IMR-90 (cell line): Measurements from ENCODE around the gene MCF2L2. TPM values are rescaled to one million over a fixed set of nuclear protein-coding genes. Genes with fewer than 3 reads are reported as not detected.

Source experiments
- ATAC-seq: fragments of 200-7000 bp; cut with Tn5 transposase; 2 replicates; pipeline ENCODE4 v1.9.1; 2020; ENCODE audit warnings: low read depth, mild to moderate bottlenecking, moderate library complexity
- BruUV-seq: library from RNA; stranded (reverse); fragments of 400-500 nt; replicated peaks from 2 replicates; lab custom pipeline; 2021; lab: Mats Ljungman, UMichigan
- CTCF ChIA-PET: fragments of 300-600 bp; formaldehyde crosslinking; extraction: SDS; loops from one replicate; lab custom pipeline; 2021; ENCODE audit warnings: antibody characterized with exemption; lab: Yijun Ruan, JAX
- POLR2A ChIA-PET: fragments of 300-600 bp; sonication (Branson Sonifier 250); formaldehyde crosslinking; loops from one replicate; lab custom pipeline; 2022; ENCODE audit warnings: antibody characterized with exemption; ENCODE audit not compliant: unreplicated experiment; lab: Charles Lee
- DNase-seq: peaks from one replicate; pipeline ENCODE4 v3.0.0; 2013
- H2AFZ ChIP-seq: replicated peaks from 2 replicates; pipeline ENCODE3; 2013; ENCODE audit warnings: low read length, mild to moderate bottlenecking; ENCODE audit not compliant: poor library complexity
- H2AK5ac ChIP-seq: 2 replicates; pipeline ENCODE4 v1.6.1; 2013; ENCODE audit warnings: low read depth, low read length, inconsistent platforms
- H2AK9ac ChIP-seq: replicated peaks from 2 replicates; pipeline ENCODE3; 2013; ENCODE audit warnings: mild to moderate bottlenecking, low read depth, low read length, moderate library complexity; ENCODE audit not compliant: poor library complexity
- H2BK120ac ChIP-seq: 2 replicates; pipeline ENCODE4 v1.6.1; 2013; ENCODE audit warnings: low read depth, low read length, inconsistent platforms
- H2BK15ac ChIP-seq: 3 replicates; pipeline ENCODE4 v1.6.1; 2013; ENCODE audit warnings: low read depth, low read length, inconsistent platforms
- H2BK20ac ChIP-seq: 2 replicates; pipeline ENCODE4 v1.6.1; 2013; ENCODE audit warnings: low read depth, mild to moderate bottlenecking, inconsistent platforms, low read length, moderate library complexity
- H2BK5ac ChIP-seq: 2 replicates; pipeline ENCODE4 v1.6.1; 2013; ENCODE audit warnings: mild to moderate bottlenecking, low read depth, low read length, inconsistent platforms; ENCODE audit not compliant: poor library complexity, severe bottlenecking
- H3K14ac ChIP-seq: replicated peaks from 2 replicates; pipeline ENCODE4 v1.6.1; 2013; ENCODE audit warnings: low read depth, low read length, inconsistent platforms
- H3K18ac ChIP-seq: 2 replicates; pipeline ENCODE4 v1.6.1; 2013; ENCODE audit warnings: low read depth, low read length, control low read depth
- H3K23ac ChIP-seq: 2 replicates; pipeline ENCODE4 v1.6.1; 2013; ENCODE audit warnings: low read depth, low read length, inconsistent platforms
- H3K27ac ChIP-seq: 2 replicates; pipeline ENCODE4 v1.5.1; 2013; ENCODE audit warnings: mild to moderate bottlenecking, control low read depth, low read length; ENCODE audit not compliant: insufficient read depth
- H3K27me3 ChIP-seq: 2 replicates; pipeline ENCODE4 v1.6.1; 2013; ENCODE audit warnings: low read length; ENCODE audit not compliant: control insufficient read depth, insufficient read depth
- H3K36me3 ChIP-seq: 2 replicates; pipeline ENCODE4 v1.6.1; 2013; ENCODE audit warnings: low read length, mixed read lengths; ENCODE audit not compliant: control insufficient read depth, insufficient read depth
- H3K4ac ChIP-seq: 2 replicates; pipeline ENCODE4 v1.6.1; 2013; ENCODE audit warnings: low read depth, low read length, inconsistent platforms
- H3K4me1 ChIP-seq: 2 replicates; pipeline ENCODE4 v1.6.1; 2013; ENCODE audit warnings: low read length, mixed read lengths; ENCODE audit not compliant: control insufficient read depth, insufficient read depth
- H3K4me2 ChIP-seq: 2 replicates; pipeline ENCODE4 v1.6.1; 2013; ENCODE audit warnings: low read depth, mild to moderate bottlenecking, control low read depth, low read length, moderate library complexity
- H3K4me3 ChIP-seq: 2 replicates; pipeline ENCODE4 v1.5.1; 2013; ENCODE audit warnings: low read depth, mild to moderate bottlenecking, control low read depth, low read length, moderate library complexity; ENCODE audit not compliant: insufficient read depth
- H3K56ac ChIP-seq: 2 replicates; pipeline ENCODE4 v1.6.1; 2013; ENCODE audit warnings: low read length, inconsistent platforms; ENCODE audit not compliant: insufficient read depth; ENCODE audit errors: extremely low read depth
- H3K79me1 ChIP-seq, 2 experiments: 2 replicates each; pipeline ENCODE4 v1.6.1; 2013; ENCODE audit warnings: low read length in 2 of 2, inconsistent platforms in 1 of 2, low read depth in 1 of 2
- H3K9ac ChIP-seq: 2 replicates; pipeline ENCODE4 v1.6.1; 2013; ENCODE audit warnings: low read depth, low read length, control low read depth
- H3K9me1 ChIP-seq: 2 replicates; pipeline ENCODE4 v1.6.1; 2013; ENCODE audit warnings: low read length, inconsistent platforms; ENCODE audit not compliant: insufficient read depth
- H3K9me3 ChIP-seq: 2 replicates; pipeline ENCODE4 v1.6.1; 2013; ENCODE audit warnings: low read length; ENCODE audit not compliant: control insufficient read depth, insufficient read depth
- H4K20me1 ChIP-seq: 2 replicates; pipeline ENCODE4 v1.6.1; 2013; ENCODE audit warnings: low read length, inconsistent platforms; ENCODE audit not compliant: insufficient read depth
- H4K5ac ChIP-seq: 2 replicates; pipeline ENCODE4 v1.6.1; 2013; ENCODE audit warnings: mild to moderate bottlenecking, low read depth, low read length, control low read depth
- H4K8ac ChIP-seq, 2 experiments: 2 replicates each; pipeline ENCODE4 v1.6.1; 2013; ENCODE audit warnings: low read depth in 2 of 2, low read length in 2 of 2, control low read depth in 1 of 2, inconsistent platforms in 1 of 2
- H4K91ac ChIP-seq: 2 replicates; pipeline ENCODE4 v1.6.1; 2013; ENCODE audit warnings: low read depth, low read length, inconsistent platforms; ENCODE audit not compliant: insufficient read depth
- BHLHE40 ChIP-seq: fragments of 150-350 bp; IDR thresholded peaks from 2 replicates; pipeline ENCODE4 v1.6.1; 2016; ENCODE audit warnings: mild to moderate bottlenecking, low read depth, low read length
- CEBPB ChIP-seq: IDR thresholded peaks from 2 replicates; pipeline ENCODE4 v1.6.1; 2012; ENCODE audit warnings: low read depth, low read length, improper control_type of control experiment
- CHD1 ChIP-seq: IDR thresholded peaks from 2 replicates; pipeline ENCODE4 v1.6.1; 2012; ENCODE audit warnings: low read depth, low read length, improper control_type of control experiment
- CTCF ChIP-seq: conservative IDR thresholded peaks from 2 replicates; pipeline ENCODE4 v1.5.1; 2012; ENCODE audit warnings: mild to moderate bottlenecking, low read depth, low read length, improper control_type of control experiment
- ELK1 ChIP-seq: fragments of 150-350 bp; IDR thresholded peaks from 2 replicates; pipeline ENCODE4 v1.6.1; 2016; ENCODE audit warnings: low read depth, mild to moderate bottlenecking, low read length, moderate library complexity, borderline replicate concordance
- FOS ChIP-seq: fragments of 150-350 bp; IDR thresholded peaks from 2 replicates; pipeline ENCODE4 v1.6.1; 2016; ENCODE audit warnings: low read depth, low read length
- MAFK ChIP-seq: IDR thresholded peaks from 2 replicates; pipeline ENCODE4 v1.6.1; 2012; ENCODE audit warnings: low read depth, low read length, improper control_type of control experiment
- MAZ ChIP-seq: IDR thresholded peaks from 2 replicates; pipeline ENCODE4 v1.6.1; 2012; ENCODE audit warnings: low read depth, mild to moderate bottlenecking, low read length, improper control_type of control experiment, moderate library complexity, borderline replicate concordance
- MXI1 ChIP-seq: IDR thresholded peaks from 2 replicates; pipeline ENCODE4 v1.6.1; 2012; ENCODE audit warnings: low read depth, mild to moderate bottlenecking, low read length, moderate library complexity, borderline replicate concordance
- NFE2L2 ChIP-seq: fragments of 150-350 bp; IDR thresholded peaks from 2 replicates; pipeline ENCODE4 v1.6.1; 2016; ENCODE audit warnings: low read depth, mild to moderate bottlenecking, low read length
- POLR2A ChIP-seq: IDR thresholded peaks from 2 replicates; pipeline ENCODE4 v1.6.1; 2012; ENCODE audit warnings: mild to moderate bottlenecking, low read depth, low read length
- RAD21 ChIP-seq: IDR thresholded peaks from 2 replicates; pipeline ENCODE4 v1.6.1; 2012; ENCODE audit warnings: low read length, improper control_type of control experiment
- RCOR1 ChIP-seq: IDR thresholded peaks from 2 replicates; pipeline ENCODE4 v1.6.1; 2012; ENCODE audit warnings: mild to moderate bottlenecking, low read length, improper control_type of control experiment; ENCODE audit not compliant: insufficient replicate concordance
- RFX5 ChIP-seq: IDR thresholded peaks from 2 replicates; pipeline ENCODE4 v1.8.0; 2012; ENCODE audit warnings: low read depth, mild to moderate bottlenecking, low read length, moderate library complexity
- SMC3 ChIP-seq: fragments of 150-350 bp; IDR thresholded peaks from 2 replicates; pipeline ENCODE4 v1.6.1; 2016; ENCODE audit warnings: low read depth, mild to moderate bottlenecking, antibody characterized with exemption, low read length, moderate library complexity
- USF2 ChIP-seq: fragments of 150-350 bp; IDR thresholded peaks from 2 replicates; pipeline ENCODE4 v1.6.1; 2017; ENCODE audit warnings: mild to moderate bottlenecking, antibody characterized with exemption, low read length, low read depth
- WGBS, 2 experiments: methylation state at CpG; one replicate each; pipeline versions ENCODE4 v1.1.5 to v1.1.7; 2013; ENCODE audit warnings: missing lambda C conversion rate in 2 of 2; ENCODE audit not compliant: insufficient read length in 1 of 2; ENCODE audit errors: extremely low coverage in 2 of 2; 5-methylcytosine and 5-hydroxymethylcytosine counted together
- dilution Hi-C: fragments of 300-500 bp; cut with HindIII; formaldehyde crosslinking; loops from one replicate; pipeline ENCODE4 v1.14.3; 2018; ENCODE audit warnings: low sequenced_read_pairs; ENCODE audit not compliant: unreplicated experiment
- in situ Hi-C: fragments of 300-500 bp; cut with MboI; formaldehyde crosslinking; loops from 3 replicates; pipeline ENCODE4 v1.14.3; 2019; ENCODE audit warnings: low sequenced_read_pairs, inconsistent platforms, mixed read lengths
- intact Hi-C: fragments of 100-400 bp; cut with micrococcal nuclease; formaldehyde crosslinking; loops from 2 replicates; pipeline ENCODE4 v1.10.0; 2022
- polyA plus RNA-seq, 3 experiments: library from polyadenylated mRNA; depleted of rRNA; stranded (reverse); fragments of >200 nt; gene quantifications; 2 replicates each; pipeline ENCODE4 v1.2.3, GENCODE V29; 2012; ENCODE audit warnings: low replicate concordance in 1 of 3
- total RNA-seq: library from RNA; depleted of rRNA; stranded (reverse); fragments of >200 nt; gene quantifications from 2 replicates; pipeline ENCODE4 v1.2.3, GENCODE V29; 2012

The MCF2L2 gene
- total and polyA plus RNA-seq, 2 of the 4 experiments (the other 2 are of a cell fraction) = under 0.01 TPM; not detected in 1

- intact Hi-C loops (no loop called here), dilution Hi-C loops (no loop called here), in situ Hi-C loops (loop anchor here (25.0 kb wide), 2 partner anchors 463 to 663 kb away; no protein-coding TSS in a partner anchor)
- Histone ChIP-seq H2BK15ac (no peak overlapping the region), H3K4me1 (peaks cover 3% of the 10 kb centered on the region; the same call in 1 of the 2 replicates), H3K23ac (no peak overlapping the region), H3K27me3 (peaks cover 24% of the 10 kb centered on the region), H3K27ac (no peak overlapping the region), H2BK120ac (no peak overlapping the region), H3K79me1 (no peaks in the 10 kb centered on the region), H3K9me1 (no peaks in the 10 kb centered on the region), H2AFZ (no peak overlapping the region), H2AK5ac (no peak overlapping the region), H4K20me1 (no peaks in the 10 kb centered on the region), H3K36me3 (no peaks in the 10 kb centered on the region), H4K5ac (no peak overlapping the region), H3K9me3 (no peaks in the 10 kb centered on the region), H4K8ac (no peak overlapping the region), H4K91ac (no peak overlapping the region), H3K18ac (no peak overlapping the region), H2BK20ac (no peak overlapping the region), H2BK5ac (no peak overlapping the region), H3K56ac (no peak overlapping the region), H3K4me3 (no peak overlapping the region), H3K4me2 (no peak overlapping the region), H3K9ac (no peak overlapping the region), H2AK9ac (no peak overlapping the region), H3K4ac (no peak overlapping the region), H3K14ac (no peak overlapping the region)
- ATAC-seq (no peak), DNase-seq (no peak)
- CTCF ChIA-PET = interaction anchor here (1.1 kb wide), 1 partner anchor 191 kb away, joined by 5 read pairs; no protein-coding TSS in a partner anchor
- TF ChIP-seq CTCF (no peak), POLR2A (no peak), MXI1 (no peak), RCOR1 (no peak), SMC3 (no peak), ELK1 (no peak), CEBPB (no peak), NFE2L2 (no peak), MAZ (no peak), RFX5 (no peak), USF2 (no peak), MAFK (no peak), RAD21 (no peak), FOS (no peak), CHD1 (no peak), BHLHE40 (no peak)
- BruUV-seq = no TSS peak
- WGBS, 2 experiments = no CpG with 5 or more reads among the region's 5 CpGs
- POLR2A ChIA-PET = no interaction called here
Observed at GRCh38 chr3:183375787-183376186, 52.6 kb downstream of the MCF2L2 start.
